GM19025 (cell line): ENCODE results near the gene ZFP1.

Experiments used
- ATAC-seq: cut with Tn5 transposase; IDR thresholded peaks from one replicate; pipeline ENCODE4 v1.9.1; 2021; ENCODE audit warnings: mild to moderate bottlenecking, low read depth, moderate library complexity; ENCODE audit not compliant: unreplicated experiment

Gene ZFP1

DNA sequence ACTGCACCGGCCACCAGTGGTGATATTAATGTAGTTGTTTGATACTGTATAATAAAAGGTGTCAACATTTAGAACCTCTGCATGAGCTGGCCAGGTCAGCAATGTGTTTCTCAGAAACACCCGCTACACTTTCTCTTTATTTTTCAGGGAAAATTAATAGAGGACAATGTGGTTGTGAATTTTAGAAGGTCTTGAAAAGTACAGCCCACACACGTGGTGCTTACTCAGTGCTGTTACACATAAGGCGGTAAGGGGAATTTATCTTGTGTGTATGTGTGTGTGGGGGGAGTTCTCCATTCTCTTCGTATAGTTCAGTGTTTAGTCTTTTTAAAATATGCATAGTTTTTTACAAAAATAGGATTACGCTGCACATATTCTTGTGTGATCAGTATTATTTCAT, 4.4 kb upstream of the ZFP1 start:
- ATAC-seq = no peak

DNA sequence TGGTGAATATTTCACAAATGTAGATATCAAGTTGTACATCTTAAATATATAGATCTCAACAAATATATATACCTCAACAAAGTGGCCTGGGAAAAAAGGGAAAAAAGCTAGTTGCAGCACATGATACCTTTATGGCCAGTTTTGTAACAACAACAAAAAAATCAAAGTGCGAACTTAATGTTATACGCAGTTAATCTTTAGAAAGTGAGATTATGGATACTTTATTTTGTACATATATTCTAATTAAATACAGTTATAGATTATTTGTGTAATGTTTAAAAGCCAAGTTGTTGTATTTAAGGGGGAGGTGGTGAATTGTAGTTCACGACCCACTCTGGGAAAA, 385 bp upstream of the ZFP1 start:
- no peak for ATAC-seq

DNA sequence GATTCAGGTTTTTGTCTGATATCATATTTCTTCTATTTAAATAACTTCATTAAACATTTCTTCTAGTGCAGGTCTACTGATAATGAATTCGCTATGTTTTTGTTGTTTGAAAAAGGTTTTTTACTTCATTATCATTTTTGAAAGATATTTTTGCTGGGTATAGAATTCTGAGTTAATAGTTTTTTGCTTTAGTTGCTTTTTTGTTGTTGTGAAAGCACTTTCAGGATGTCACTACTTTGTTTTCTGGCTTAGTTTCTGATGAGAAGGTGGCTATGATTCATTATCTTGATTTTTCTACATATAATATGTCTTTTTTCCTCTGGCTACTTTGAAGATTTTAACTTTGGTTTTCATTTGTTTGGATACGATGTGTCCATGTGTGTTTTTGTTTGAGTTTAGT, 3.5 kb downstream of the ZFP1 start:
- no peak for ATAC-seq

DNA sequence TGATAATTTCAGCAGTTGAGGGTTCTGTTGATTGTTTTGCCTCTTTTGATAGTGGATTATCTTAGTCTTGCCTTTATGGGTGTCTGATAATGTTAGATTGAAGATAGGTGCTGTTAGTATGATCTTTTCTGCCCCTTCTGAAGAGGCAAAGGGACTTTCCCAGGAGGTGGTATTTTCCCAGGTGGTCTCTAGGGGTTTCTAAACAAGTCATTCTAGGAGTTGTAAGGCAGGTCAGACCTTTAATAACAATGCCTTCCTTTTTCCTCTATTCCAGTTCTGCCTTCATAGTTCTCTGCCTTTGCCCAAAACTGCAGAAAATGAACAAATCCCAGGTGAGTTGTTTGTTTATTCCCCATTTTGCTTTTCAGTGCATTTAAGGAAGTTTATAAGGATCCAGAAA, 4.3 kb downstream of the ZFP1 start:
- ATAC-seq = no peak

DNA sequence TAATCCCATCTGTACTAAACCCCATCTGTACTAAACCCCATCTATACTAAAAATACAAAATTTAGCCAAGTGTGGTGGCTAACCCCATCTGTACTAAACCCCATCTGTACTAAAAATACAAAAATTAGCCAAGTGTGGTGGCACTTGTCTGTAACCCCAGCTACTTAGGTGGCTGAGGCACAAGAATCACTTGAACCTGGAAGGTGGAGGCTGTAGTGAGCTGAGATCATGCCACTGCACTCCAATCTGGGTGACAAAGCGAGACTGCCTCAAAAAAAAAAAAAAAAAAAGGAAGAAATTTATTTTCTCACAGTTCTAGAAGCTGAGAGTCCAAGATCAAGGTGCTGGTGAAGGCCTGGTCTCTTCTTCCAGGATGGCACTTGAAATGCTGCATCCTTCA, 12.1 kb downstream of the ZFP1 start:
- ATAC-seq = no peak

DNA sequence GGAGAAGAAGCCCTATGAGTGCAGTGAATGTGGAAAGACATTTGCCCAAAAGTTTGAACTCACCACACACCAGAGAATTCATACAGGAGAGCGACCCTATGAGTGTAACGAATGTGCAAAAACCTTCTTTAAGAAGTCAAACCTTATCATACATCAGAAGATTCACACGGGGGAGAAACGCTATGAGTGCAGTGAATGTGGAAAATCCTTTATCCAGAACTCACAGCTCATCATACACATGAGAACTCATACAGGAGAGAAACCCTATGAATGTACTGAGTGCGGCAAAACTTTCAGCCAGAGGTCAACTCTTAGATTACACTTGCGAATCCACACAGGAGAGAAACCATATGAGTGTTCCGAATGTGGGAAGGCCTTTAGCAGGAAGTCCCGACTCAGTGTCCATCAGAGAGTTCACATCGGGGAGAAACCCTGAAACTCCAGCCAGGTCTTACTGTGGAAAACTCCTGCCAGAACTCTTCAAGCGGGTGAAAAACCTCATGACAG, 21.6 kb downstream of the ZFP1 start:
- no peak for ATAC-seq

- no peak for ATAC-seq
Measured at GRCh38 chr16:75172578-75172977, 24.3 kb downstream of the ZFP1 start.

DNA sequence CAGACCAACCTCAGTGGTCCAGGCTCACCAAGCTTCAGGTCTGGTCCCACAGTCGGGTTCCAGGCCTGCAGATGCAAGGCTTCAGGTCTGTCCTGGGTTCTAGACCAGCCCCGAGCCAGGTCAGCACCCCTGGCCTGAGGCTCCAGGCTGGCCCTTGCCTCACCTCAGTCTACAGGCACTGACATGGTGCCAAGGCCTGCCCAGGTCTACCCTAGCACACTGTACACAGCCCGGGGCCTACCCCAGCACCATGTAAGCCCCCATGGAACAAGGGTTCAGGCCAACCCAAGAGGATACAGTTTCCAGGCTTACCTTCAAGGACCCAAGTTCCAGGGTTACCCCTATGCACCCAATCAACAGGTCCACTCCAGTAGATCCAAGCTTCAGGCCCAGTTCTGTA, 26.8 kb downstream of the ZFP1 start:
- no peak for ATAC-seq

DNA sequence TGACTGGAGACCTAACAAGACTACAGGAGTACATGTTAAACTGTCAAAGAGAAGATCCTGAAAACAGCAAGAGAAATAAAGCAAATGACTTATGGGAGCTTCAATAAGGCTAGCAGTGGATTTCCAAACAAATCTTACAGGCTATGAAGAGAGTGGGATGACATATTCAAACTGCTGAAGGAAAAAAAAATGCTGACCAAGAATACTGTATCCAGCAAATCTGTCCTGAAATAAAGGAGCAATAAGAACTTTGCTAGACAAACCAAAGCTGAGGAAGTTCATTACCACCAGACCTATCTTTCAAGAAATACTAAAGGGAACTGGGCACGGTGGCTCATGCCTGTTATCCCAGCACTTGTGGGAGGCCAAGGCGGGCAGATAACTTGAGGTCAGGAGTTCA, 28.6 kb downstream of the ZFP1 start:
- ATAC-seq = no peak

- no peak for ATAC-seq
Measured at GRCh38 chr16:75179208-75179607, 30.9 kb downstream of the ZFP1 start.

- ATAC-seq = no peak
Measured at GRCh38 chr16:75181630-75182029, 33.3 kb downstream of the ZFP1 start.

GRCh38 chr16:75188832-75189477, 40.6 kb downstream of the ZFP1 start:
- no peak for ATAC-seq

GRCh38 chr16:75189638-75190245, 41.4 kb downstream of the ZFP1 start:
- no peak for ATAC-seq

- no peak for ATAC-seq
Measured at GRCh38 chr16:75192606-75193264, 44.4 kb downstream of the ZFP1 start.

- ATAC-seq = no peak
Measured at GRCh38 chr16:75193265-75193650, 44.9 kb downstream of the ZFP1 start.

GRCh38 chr16:75193730-75194444, 45.6 kb downstream of the ZFP1 start:
- ATAC-seq = no peak

- ATAC-seq = no peak
Measured at GRCh38 chr16:75195811-75196790, 47.8 kb downstream of the ZFP1 start.

DNA sequence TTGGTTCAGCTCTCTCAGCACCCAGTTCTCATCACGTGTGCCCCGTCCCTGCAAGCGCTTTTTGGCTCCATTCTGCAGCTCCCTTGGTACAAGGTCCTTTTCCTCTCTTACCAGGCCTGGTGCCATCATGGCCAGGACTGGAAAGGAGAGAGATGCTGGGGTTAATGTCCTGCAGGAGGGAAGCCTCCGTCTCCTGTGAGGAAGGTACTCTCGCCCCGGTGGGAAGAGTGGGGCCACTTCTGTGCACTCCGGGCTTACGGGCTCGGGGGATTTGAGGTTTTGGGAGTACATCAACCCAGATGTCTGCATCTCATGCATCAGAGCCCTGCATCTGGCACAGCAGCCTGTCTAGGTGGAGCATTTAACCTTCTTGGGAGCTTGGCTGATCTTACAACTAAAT, 48.5 kb downstream of the ZFP1 start:
- no peak for ATAC-seq

- ATAC-seq = no peak
Measured at GRCh38 chr16:75197522-75198134, 49.3 kb downstream of the ZFP1 start.

- ATAC-seq = no peak
Measured at GRCh38 chr16:75198135-75198600, 49.8 kb downstream of the ZFP1 start.
